ENCODE results near the gene PEX19.

GRCh38 chr1:160296036-160296435, 11.1 kb upstream of the PEX19 start:
- no peak for TF ChIP-seq CTCF (IDR thresholded peaks at IDR 0.05; ENCODE audit: insufficient read depth, low read length)
- TF ChIP-seq POLR2AphosphoS5 (IDR thresholded peaks at IDR 0.05; ENCODE audit: low read depth): no peak
- no peak for TF ChIP-seq GABPA (IDR thresholded peaks at IDR 0.05; ENCODE audit: low read depth)

Measured in HL-60 (cell line).